Mammary epithelial cell (primary cell): Measurements from ENCODE around the gene ITPRID1.

ENCODE experiments used
- EZH2 ChIP-seq: IDR thresholded peaks from 2 replicates; pipeline ENCODE4 v1.6.1; 2012; ENCODE audit warnings: low read length, inconsistent platforms, borderline replicate concordance
- TF ChIP-seq, protein P1 (sequence below), 2 donors: IDR thresholded peaks in 1 of 2; conservative IDR thresholded peaks in 1 of 2; 2 replicates each; pipeline ENCODE4 v1.5.1; 2011 to 2012; ENCODE audit warnings: inconsistent platforms in 2 of 2, low read length in 2 of 2, mild to moderate bottlenecking in 2 of 2, control low read depth in 1 of 2, low read depth in 1 of 2; ENCODE audit not compliant: insufficient read depth in 1 of 2; ENCODE audit errors: extremely low read depth in 1 of 2

DNA sequence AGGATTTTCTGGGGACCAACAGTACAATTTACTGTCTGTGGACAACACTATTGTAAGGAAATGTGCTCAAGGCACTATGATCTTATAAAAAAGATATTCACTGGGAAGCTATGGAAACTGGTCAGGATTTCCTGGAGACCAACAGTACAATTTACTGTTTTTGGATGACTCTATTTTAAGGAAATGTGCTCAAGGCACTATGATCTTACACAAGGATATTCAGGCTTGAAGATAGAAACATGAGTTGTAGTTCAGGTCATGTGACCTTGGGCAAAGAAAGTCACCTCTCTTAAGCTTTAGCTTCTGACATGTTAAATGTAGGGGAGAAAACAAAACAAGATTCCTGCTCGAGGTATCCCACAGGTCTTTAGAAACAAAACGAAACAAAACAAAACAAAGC lies 1.7 kb upstream of the ITPRID1 start:
- TF ChIP-seq, protein P1, sequence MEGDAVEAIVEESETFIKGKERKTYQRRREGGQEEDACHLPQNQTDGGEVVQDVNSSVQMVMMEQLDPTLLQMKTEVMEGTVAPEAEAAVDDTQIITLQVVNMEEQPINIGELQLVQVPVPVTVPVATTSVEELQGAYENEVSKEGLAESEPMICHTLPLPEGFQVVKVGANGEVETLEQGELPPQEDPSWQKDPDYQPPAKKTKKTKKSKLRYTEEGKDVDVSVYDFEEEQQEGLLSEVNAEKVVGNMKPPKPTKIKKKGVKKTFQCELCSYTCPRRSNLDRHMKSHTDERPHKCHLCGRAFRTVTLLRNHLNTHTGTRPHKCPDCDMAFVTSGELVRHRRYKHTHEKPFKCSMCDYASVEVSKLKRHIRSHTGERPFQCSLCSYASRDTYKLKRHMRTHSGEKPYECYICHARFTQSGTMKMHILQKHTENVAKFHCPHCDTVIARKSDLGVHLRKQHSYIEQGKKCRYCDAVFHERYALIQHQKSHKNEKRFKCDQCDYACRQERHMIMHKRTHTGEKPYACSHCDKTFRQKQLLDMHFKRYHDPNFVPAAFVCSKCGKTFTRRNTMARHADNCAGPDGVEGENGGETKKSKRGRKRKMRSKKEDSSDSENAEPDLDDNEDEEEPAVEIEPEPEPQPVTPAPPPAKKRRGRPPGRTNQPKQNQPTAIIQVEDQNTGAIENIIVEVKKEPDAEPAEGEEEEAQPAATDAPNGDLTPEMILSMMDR (conservative IDR thresholded peaks at IDR 0.05 in 1 of 2, IDR thresholded peaks at IDR 0.05 in 1 of 2; ENCODE audit: extremely low read depth in 1 of 2, insufficient read depth in 1 of 2, low read depth in 1 of 2, low read length in 2 of 2) = no peak
- no peak for TF ChIP-seq EZH2
